ENCODE results near the gene SEC14L1. TPM values are rescaled to one million over a fixed set of nuclear protein-coding genes. Genes with fewer than 3 reads are reported as not detected.

Gene SEC14L1
- total RNA-seq, 1 experiment from 2014 or later = 58.6 TPM

- H3K79me1 ChIP-seq (ENCODE audit: insufficient read depth, low read depth, low read length, poor library complexity, severe bottlenecking) = no peaks in the 10 kb centered on the region
- no peak overlapping the region for H2BK5ac ChIP-seq (ENCODE audit: insufficient read length, low read length)
- no peak overlapping the region for H3K4me3 Mint-ChIP-seq
- no peak overlapping the region for H4K91ac ChIP-seq (ENCODE audit: insufficient read length, low read depth, low read length)
- no peak overlapping the region for H3K9ac ChIP-seq (ENCODE audit: extremely low read depth, insufficient read length, low read length)
- no peak overlapping the region for H2BK12ac ChIP-seq (ENCODE audit: insufficient read length, low read depth, low read length)
- no peak overlapping the region for H3K56ac ChIP-seq (ENCODE audit: insufficient read length, low read depth, low read length)
- peaks cover 15 to 78% (median 75%) of the 10 kb centered on the region in 3 experiments; a peak in 6 of 7 replicates for H3K36me3 Mint-ChIP-seq (ENCODE audit: insufficient read depth in 1 of 3, low read depth in 3 of 3)
- no peak overlapping the region for H3K23ac ChIP-seq (ENCODE audit: insufficient read length, low read depth, low read length)
- no peak overlapping the region for H2AFZ ChIP-seq (ENCODE audit: low read length)
- H2BK20ac ChIP-seq (ENCODE audit: low read depth, low read length, poor library complexity, severe bottlenecking) = no peak overlapping the region
- no peak overlapping the region for H3T11ph ChIP-seq (ENCODE audit: low read length)
- no peak overlapping the region for H2AK5ac ChIP-seq (ENCODE audit: insufficient read length, low read length)
- no peak overlapping the region for H3K27ac Mint-ChIP-seq
- no peak overlapping the region for H3K27ac ChIP-seq (ENCODE audit: insufficient read length, low read depth, low read length)
- no peaks in the 10 kb centered on the region for H3K4me1 Mint-ChIP-seq
- H4K20me1 ChIP-seq (ENCODE audit: control insufficient read depth, insufficient read depth, insufficient read length) = no peaks in the 10 kb centered on the region
- WGBS (ENCODE audit: extremely low coverage, insufficient read length, low lambda C conversion rate) = no CpG with 5 or more reads among the region's 9 CpGs
- no peaks in the 10 kb centered on the region for H3K9me3 ChIP-seq (ENCODE audit: control insufficient read depth, low read depth, low read length)
- H3K23me2 ChIP-seq (ENCODE audit: insufficient read length, low read depth, low read length, poor library complexity, severe bottlenecking) = no peaks in the 10 kb centered on the region
- TF ChIP-seq CTCF (conservative IDR thresholded peaks at IDR 0.05) = no peak
- H3K4me1 ChIP-seq (ENCODE audit: insufficient read depth, low read length) = no peaks in the 10 kb centered on the region
- H4K5ac ChIP-seq (ENCODE audit: insufficient read length, low read depth, low read length) = no peak overlapping the region
- no peak overlapping the region for H4K8ac ChIP-seq (replicated peaks; ENCODE audit: insufficient read length, low read depth, low read length)
- no peaks in the 10 kb centered on the region for H3K9me3 Mint-ChIP-seq
- no peaks in the 10 kb centered on the region for H3K79me2 ChIP-seq (ENCODE audit: insufficient read depth, low read length)
- H3K18ac ChIP-seq (ENCODE audit: insufficient read length, low read depth, low read length) = no peak overlapping the region
- H3K14ac ChIP-seq (ENCODE audit: insufficient read depth, low read length) = no peak overlapping the region
- H3K27me3 Mint-ChIP-seq (ENCODE audit: low read depth) = no peaks in the 10 kb centered on the region
- no peak overlapping the region for H2BK120ac ChIP-seq (ENCODE audit: low read depth, low read length, poor library complexity, severe bottlenecking)
- H3K27me3 ChIP-seq (ENCODE audit: insufficient read depth, low read length) = no peaks in the 10 kb centered on the region
- DNase-seq = no peak
- H3K4ac ChIP-seq (ENCODE audit: low read depth, low read length) = no peak overlapping the region
- no peak overlapping the region for H2BK15ac ChIP-seq (ENCODE audit: low read depth, low read length)
- H3K4me2 ChIP-seq (ENCODE audit: insufficient read depth, insufficient read length, low read length) = no peak overlapping the region
Observed at GRCh38 chr17:77197115-77197514, 56.3 kb downstream of the SEC14L1 start.
